NCI-H146 treated with DMSO at 0.1 percent for 48 hours (cell line): ENCODE data around the gene FAM163A.

Source experiments
- DNase-seq: peaks from one replicate; lab custom pipeline; 2025; ENCODE audit not compliant: unreplicated experiment; lab: John Stamatoyannopoulos, UW

The FAM163A gene

GRCh38 chr1:179750630-179751029, 7.5 kb downstream of the FAM163A start:
- no peak for DNase-seq

- DNase-seq, result no peak
These were observed 10.0 kb downstream of the FAM163A start for GRCh38 chr1:179753061-179753460.

- no peak for DNase-seq
These were observed 11.0 kb downstream of the FAM163A start for GRCh38 chr1:179754041-179754624.

- no peak for DNase-seq
These were observed 14.8 kb downstream of the FAM163A start for GRCh38 chr1:179757933-179758332.

DNA sequence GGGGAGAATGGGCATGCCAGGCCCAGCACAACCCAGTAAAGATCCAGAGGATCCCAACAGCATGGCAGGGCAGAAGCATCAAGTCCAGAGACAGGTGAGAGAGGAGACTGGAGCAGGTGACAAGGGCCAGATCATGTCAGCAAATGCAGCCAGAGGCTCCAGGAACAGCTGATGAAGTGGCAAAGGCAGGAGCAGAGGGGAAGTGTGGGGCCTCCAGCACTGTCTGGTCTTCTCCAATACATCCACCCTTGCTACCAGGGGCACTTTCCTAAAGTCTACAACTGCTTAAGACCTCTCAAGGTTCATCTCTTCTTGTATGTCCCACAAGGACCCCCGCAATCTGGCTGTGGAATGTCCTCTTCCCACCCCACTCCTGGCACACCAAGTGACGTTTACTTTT, 17.4 kb downstream of the FAM163A start:
- DNase-seq, result no peak

DNA sequence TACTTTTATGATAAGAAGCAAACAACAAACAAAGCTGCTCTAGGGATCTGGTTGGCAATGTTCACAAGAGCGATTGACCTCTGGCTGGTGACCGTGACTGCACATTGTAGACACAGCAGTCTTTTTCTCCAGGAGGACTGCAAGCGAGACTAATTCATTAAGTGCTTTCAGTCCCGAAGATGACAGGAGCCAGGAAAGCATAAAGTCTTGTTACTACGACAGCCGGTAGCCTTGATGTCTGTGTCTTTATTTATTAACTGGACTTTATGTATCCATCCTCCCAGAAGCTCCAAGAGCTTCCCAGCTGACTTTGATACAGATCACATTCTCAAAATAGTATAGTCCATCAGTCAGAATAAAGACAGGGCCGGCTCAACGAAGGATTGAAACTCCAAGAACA, 18.2 kb downstream of the FAM163A start:
- DNase-seq, result no peak

DNA sequence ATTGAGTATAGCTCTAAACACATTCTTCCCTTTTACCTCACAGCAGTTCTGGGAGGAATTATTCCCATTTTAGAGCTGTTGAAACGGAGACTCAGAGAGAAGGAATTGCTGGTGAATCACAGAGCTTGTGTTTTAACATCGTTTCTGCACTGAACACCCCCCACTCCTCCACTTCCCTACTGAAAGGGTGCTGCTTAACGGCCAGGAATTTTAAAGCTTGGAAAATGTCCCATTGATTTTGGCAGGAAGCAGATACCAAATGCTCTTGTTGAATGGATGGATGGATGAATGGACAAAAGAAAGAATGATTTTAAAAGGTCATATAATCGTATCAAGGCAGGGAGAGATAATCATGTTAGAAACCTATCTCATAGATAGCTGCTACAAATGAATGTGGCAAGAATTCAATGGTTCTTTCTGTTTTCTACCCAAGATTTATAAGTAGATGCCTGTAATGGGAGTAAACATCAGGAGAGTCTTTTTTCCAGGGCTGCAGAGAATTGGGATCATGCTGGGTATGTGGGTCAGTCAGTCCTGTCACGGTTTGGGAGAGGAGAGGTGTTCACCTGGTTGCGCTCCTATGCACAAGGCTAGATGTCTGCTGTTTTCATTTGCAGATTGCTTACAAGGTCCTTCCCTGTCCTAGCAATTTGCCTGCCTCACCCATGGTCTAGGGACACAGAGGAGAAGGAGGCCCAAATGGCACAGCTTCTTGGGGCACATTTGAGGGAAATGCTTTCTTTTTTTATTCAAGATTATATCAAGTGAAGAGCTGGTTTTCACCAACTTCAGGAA, 19.0 kb downstream of the FAM163A start:
- DNase-seq, result no peak

GRCh38 chr1:179767177-179767581, 24.1 kb downstream of the FAM163A start:
- DNase-seq, result no peak

- no peak for DNase-seq
These were observed 24.9 kb downstream of the FAM163A start for GRCh38 chr1:179767996-179768395.

DNA sequence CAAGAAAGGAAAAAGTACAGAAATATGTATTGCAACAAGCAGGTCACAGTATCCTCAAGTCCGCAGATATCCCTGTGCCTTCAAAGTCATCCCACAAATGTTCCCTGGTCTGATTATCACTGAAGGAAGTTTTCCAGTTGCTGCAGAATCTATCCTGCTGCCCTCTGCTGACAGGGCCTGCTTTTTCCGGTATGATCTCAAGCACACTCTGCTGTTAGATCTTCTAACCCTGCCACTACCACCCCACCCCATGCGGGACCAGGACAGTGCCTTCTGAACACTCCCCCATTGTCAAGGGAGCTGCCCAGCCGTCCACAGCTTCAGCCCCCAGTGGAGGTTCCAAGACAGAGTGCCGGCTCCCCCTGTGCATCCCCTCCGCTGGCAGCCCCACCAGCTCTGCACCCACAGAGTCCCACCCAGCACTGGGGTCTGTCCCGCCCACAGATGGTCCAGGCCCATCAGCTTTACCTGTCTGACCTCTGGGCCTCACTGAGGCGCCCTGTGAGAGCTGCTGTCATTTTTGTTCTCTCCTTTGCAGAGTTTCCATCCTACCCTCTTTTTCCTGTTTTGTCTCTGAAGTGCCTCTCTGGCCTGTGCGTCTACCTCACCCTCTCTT, 27.9 kb downstream of the FAM163A start:
- no peak for DNase-seq

- DNase-seq, result no peak
These were observed 30.2 kb downstream of the FAM163A start for GRCh38 chr1:179773264-179773663.

DNA sequence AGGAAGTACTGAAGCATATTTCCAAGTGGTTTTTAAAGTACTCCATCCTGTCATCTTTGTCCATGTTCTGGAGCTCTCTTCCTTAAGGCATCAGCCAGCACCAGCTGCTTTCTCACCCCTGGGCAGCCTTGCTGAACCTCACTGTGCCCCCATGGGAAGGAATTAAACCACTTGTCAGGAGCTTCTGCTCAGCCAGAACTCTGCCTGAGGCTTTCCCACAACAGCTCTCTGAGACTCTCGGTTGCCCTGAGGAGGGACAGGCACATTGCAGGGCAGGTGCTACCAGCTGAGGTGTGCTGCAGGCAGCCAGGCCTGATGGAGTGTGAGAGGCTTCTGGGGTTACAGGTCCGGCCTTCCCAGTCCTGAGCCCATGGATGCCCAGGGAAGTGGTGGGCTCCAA, 30.9 kb downstream of the FAM163A start:
- DNase-seq, result no peak

GRCh38 chr1:179774566-179774965, 31.5 kb downstream of the FAM163A start:
- DNase-seq, result no peak

DNA sequence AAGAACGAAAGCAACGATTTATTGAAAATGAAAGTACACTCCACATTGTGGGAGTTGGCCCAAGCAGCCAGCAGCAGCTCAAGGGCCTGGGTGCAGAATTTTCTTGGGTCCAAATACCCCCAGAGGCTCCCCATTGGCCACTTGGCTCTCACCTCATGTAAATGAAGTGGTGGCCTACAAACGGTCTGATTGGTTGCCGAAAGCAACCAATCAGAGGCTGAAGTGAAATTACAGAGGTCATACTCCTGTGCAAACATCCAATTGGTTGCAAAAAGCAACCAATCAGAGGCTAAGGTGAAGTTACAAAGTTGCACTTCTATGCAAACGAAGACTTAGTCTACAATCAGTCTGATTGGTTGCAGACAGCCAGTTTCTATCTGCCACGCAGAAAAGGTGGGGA, 31.9 kb downstream of the FAM163A start:
- DNase-seq, result no peak

DNA sequence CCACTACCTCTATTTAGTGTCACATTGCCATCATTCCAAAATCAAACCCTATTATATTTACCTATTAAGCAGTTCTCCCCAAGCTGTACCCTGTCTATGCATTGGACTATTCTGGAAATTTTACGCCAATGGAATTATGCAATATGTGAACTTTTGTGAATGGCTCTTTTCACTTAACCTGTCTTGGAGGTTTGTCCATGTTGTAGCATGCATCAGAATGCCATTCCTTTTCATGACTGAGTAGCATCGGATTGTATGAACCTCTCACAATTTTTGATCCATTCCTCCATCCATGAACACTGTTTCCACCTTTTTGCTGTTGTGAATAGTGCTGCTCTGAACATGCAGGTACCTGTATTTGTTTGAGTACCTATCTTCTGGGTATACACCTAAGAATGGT, 33.7 kb downstream of the FAM163A start:
- DNase-seq, result no peak

DNA sequence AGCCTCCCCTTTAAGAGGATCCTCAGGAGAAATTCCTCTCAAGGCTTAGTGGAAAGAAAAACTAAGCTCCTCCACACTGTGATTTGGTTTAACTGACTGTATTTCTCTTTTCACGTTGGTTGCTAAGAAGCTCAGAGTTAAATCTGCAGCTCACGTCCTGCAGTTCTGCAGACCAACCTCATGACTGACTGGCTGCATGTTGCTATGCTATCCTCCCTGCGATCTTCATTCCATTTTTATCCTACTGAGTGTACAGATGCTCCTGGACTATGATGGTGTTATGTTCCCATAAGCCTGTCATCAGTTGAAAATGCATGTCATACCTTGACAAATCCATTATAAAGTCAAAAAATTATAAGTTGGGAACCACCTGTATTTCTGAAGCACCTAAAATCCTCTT, 34.6 kb downstream of the FAM163A start:
- no peak for DNase-seq

DNA sequence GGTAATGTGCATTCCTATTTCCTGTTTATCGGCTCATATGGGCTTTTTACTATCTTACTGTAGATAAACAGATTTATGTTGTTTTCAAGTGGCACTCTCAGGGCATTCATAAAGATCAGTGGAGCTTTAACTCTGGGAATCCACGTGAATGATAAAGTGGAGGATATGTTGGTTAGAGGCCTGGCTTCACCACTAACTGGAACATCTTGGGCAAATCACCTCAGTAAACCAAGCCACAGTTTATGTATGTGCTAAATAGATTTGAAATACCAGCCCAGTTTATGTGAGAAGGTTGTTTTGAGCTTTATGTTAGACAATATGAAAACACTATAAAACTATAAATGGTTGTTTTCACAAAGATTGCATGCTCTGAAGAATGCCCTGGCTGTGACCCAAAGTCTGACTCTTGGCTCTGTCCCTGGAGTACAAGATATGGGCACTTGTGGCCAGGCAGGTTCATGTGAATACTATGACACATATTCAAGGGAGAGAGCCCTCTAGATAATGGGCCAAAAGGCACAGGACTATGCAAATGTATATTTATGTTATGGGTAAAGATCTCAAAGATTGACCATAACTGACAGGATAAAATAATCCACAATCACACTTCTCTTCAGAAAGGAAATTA, 36.7 kb downstream of the FAM163A start:
- DNase-seq, result no peak

DNA sequence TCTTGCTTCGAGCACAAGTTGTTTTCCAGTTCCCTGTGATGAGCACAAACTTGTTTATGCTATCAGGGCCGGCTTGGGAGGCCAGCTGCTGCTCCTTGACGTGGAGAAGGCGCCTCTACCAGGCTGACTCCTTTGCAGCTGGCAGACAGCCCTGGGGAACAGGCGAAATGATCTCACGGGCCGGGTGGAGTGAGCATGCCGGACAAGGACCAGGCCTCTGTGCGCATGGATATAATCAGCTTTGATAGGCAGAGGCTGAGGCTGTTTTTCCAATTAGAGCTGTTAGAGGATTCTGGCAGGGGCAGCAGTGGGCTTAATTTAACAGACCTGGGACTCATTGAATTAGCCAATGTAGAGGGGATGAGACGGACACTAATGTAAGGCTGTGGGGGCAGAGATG, 38.9 kb downstream of the FAM163A start:
- no peak for DNase-seq

DNA sequence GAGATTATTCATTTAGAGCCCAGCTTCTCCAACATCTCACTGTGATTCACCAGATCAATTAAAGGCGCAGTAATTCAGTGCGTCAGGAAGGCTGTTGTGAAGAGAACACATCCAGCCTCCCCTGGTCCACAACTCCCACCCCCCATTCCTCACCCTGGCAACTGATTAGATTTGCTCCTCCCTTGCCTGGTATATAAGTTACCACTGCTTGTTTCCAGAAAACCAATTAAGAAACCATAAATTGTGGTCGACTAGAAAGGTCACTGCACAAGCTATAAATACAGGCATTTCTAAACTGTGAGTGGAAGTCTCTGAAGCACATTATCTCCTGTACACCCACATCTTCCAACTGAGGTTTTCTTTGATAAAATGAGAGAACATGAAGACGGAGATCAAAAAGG, 41.9 kb downstream of the FAM163A start:
- no peak for DNase-seq

GRCh38 chr1:179785728-179786127, 42.6 kb downstream of the FAM163A start:
- DNase-seq, result no peak

DNA sequence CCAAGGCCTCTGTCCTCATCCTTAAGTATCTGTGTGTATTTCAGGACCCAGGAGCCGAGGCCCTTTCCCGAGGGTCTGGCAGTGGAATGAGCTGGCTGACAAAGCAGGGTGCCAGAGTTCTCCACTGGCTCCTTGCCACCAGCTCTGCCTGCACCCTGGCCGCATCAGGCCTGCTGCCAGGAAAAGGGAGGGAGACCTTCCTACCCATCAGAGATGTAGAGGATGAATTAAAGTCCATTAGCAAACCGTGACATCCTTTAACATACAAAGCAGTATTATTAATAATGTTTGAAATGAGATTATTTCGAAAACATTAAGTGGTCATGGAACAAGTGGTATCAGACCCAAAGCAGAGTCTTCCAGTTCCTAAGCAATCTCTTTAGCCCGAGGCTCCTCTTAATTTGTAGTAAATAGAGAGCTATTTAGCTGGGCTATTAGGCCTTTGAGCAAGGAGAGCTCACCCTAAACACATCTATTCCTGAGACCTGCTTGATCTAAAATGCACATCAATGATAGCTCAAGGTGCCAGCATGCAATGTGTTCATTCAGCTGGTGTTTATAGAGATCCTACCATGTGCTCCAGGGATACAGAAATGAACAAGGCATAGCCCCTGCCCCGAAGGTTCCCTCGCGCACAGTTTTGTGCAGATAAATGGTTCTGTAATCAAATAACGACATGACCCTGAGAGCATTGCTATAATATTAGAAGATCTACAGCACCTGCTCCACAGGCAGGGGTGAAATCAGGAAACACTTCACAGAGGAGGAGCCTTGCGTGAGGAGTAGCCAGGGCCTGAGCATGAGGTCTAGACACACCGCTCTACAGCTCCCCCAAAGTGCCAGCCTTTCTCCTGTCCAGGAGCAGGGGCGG, 44.0 kb downstream of the FAM163A start:
- no peak for DNase-seq
